GM23338 (cell line): ENCODE data around the gene PAIP1. TPM values are rescaled to one million over a fixed set of nuclear protein-coding genes. Genes with fewer than 3 reads are reported as not detected.
"Not testable (repeated sequence)": the region's sequence is repeated elsewhere in the genome, so short reads cannot be mapped to it uniquely, and the experiment has no call there.

ENCODE experiments used
- ATAC-seq: fragments of 200-7000 bp; cut with Tn5 transposase; 3 replicates; pipeline ENCODE4 v1.9.1; 2020
- DNase-seq: peaks from one replicate; pipeline ENCODE4 v3.0.0-alpha.2; 2015; ENCODE audit warnings: low spot score
- H2AFZ ChIP-seq: fragments of 200-600 bp; sonication (generic); 2 replicates; pipeline ENCODE4 v1.8.0; 2016; ENCODE audit warnings: antibody characterized with exemption, mild to moderate bottlenecking, moderate library complexity
- H3F3A ChIP-seq: fragments of 200-600 bp; sonication (generic); replicated peaks from 2 replicates; pipeline ENCODE4 v1.8.0; 2017; ENCODE audit warnings: antibody characterized with exemption, mixed run types, low read depth
- H3K27ac ChIP-seq: fragments of 200-600 bp; sonication (generic); 2 replicates; pipeline ENCODE4 v1.6.1; 2016; ENCODE audit warnings: low read depth
- H3K27me3 ChIP-seq: fragments of 200-600 bp; sonication (generic); 2 replicates; pipeline ENCODE4 v1.8.0; 2016; ENCODE audit warnings: mild to moderate bottlenecking, mixed run types, moderate library complexity; ENCODE audit not compliant: insufficient read depth
- H3K36me3 ChIP-seq: fragments of 200-600 bp; sonication (generic); 2 replicates; pipeline ENCODE4 v1.8.0; 2016; ENCODE audit warnings: mild to moderate bottlenecking; ENCODE audit not compliant: insufficient read depth
- H3K4me1 ChIP-seq: fragments of 200-600 bp; sonication (generic); 2 replicates; pipeline ENCODE4 v1.8.0; 2016; ENCODE audit warnings: mild to moderate bottlenecking, moderate library complexity; ENCODE audit not compliant: insufficient read depth
- H3K4me2 ChIP-seq: fragments of 200-600 bp; sonication (generic); 2 replicates; pipeline ENCODE4 v1.7.1; 2017; ENCODE audit warnings: mixed run types
- H3K4me3 ChIP-seq: fragments of 200-600 bp; sonication (generic); 2 replicates; pipeline ENCODE4 v1.6.1; 2016; ENCODE audit warnings: mixed run types
- H3K79me2 ChIP-seq: fragments of 200-600 bp; sonication (generic); replicated peaks from 2 replicates; pipeline ENCODE4 v1.8.0; 2017; ENCODE audit warnings: mild to moderate bottlenecking; ENCODE audit not compliant: insufficient read depth
- H3K9me2 ChIP-seq: fragments of 200-600 bp; sonication (generic); 2 replicates; pipeline ENCODE4 v1.8.0; 2017; ENCODE audit not compliant: insufficient read depth
- H4K20me1 ChIP-seq: fragments of 200-600 bp; sonication (generic); replicated peaks from 2 replicates; pipeline ENCODE4 v1.8.0; 2017; ENCODE audit warnings: mild to moderate bottlenecking; ENCODE audit not compliant: insufficient read depth
- H3K27ac Mint-ChIP-seq: 2 replicates; pipeline ENCODE4 v1.8.0; 2020; ENCODE audit warnings: inconsistent platforms, mild to moderate bottlenecking, moderate library complexity, mixed read lengths
- H3K27me3 Mint-ChIP-seq: 3 replicates; pipeline ENCODE4 v1.8.0; 2022; ENCODE audit warnings: low read depth, mild to moderate bottlenecking, moderate library complexity, mixed read lengths, inconsistent platforms; ENCODE audit not compliant: insufficient read depth, poor library complexity
- H3K36me3 Mint-ChIP-seq: 3 replicates; pipeline ENCODE4 v1.8.0; 2021; ENCODE audit warnings: low read depth, mild to moderate bottlenecking, inconsistent platforms, moderate library complexity, mixed read lengths
- H3K4me1 Mint-ChIP-seq: 3 replicates; pipeline ENCODE4 v1.8.0; 2020; ENCODE audit warnings: mild to moderate bottlenecking, inconsistent platforms, mixed read lengths
- H3K4me3 Mint-ChIP-seq: 3 replicates; pipeline ENCODE4 v1.8.0; 2021; ENCODE audit warnings: moderate library complexity, mild to moderate bottlenecking, inconsistent platforms, mixed read lengths
- H3K9me3 Mint-ChIP-seq: 3 replicates; pipeline ENCODE4 v1.8.0; 2020; ENCODE audit warnings: moderate library complexity, mild to moderate bottlenecking, inconsistent platforms, mixed read lengths
- CREB1 ChIP-seq: fragments of 250-450 bp; sonication (Bioruptor Pico); IDR thresholded peaks from 2 replicates; pipeline ENCODE4 v1.5.0; 2020; ENCODE audit warnings: low read depth, mild to moderate bottlenecking, moderate library complexity
- EZH2 ChIP-seq: fragments of 200-600 bp; sonication (generic); IDR thresholded peaks from one replicate; pipeline ENCODE4 v1.8.0; 2017; ENCODE audit warnings: antibody characterized with exemption, mild to moderate bottlenecking, low read depth; ENCODE audit not compliant: unreplicated experiment
- EZH2phosphoT487 ChIP-seq: fragments of 200-600 bp; sonication (generic); IDR thresholded peaks from one replicate; pipeline ENCODE4 v1.8.1; 2018; ENCODE audit warnings: antibody characterized with exemption; ENCODE audit not compliant: unreplicated experiment
- JUNB ChIP-seq: IDR thresholded peaks from one replicate; pipeline ENCODE4 v1.6.1; 2016; ENCODE audit warnings: antibody characterized with exemption; ENCODE audit not compliant: unreplicated experiment
- NANOG ChIP-seq: IDR thresholded peaks from 2 replicates; pipeline ENCODE4 v1.6.1; 2016; ENCODE audit warnings: antibody characterized with exemption, borderline replicate concordance
- POLR2AphosphoS5 ChIP-seq: IDR thresholded peaks from 2 replicates; pipeline ENCODE4 v1.6.1; 2016; ENCODE audit warnings: antibody characterized with exemption, low read depth
- STAT1 ChIP-seq: IDR thresholded peaks from one replicate; pipeline ENCODE4 v1.6.1; 2016; ENCODE audit warnings: antibody characterized with exemption; ENCODE audit not compliant: unreplicated experiment
- ZNF114 ChIP-seq: fragments of 250-450 bp; sonication (Bioruptor Pico); IDR thresholded peaks from 2 replicates; pipeline ENCODE4 v1.5.0; 2020; ENCODE audit warnings: mild to moderate bottlenecking, moderate library complexity
- ZNF331 ChIP-seq: fragments of 250-450 bp; sonication (Bioruptor Pico); IDR thresholded peaks from 2 replicates; pipeline ENCODE4 v1.5.0; 2020; ENCODE audit warnings: low read depth, mild to moderate bottlenecking, moderate library complexity
- polyA plus RNA-seq: library from polyadenylated mRNA; unstranded; fragments of >200 nt; fragmentation: Nextera tagmentation; extraction: Ambion mirVana; gene quantifications from 2 replicates; pipeline ENCODE4 v1.2.1, GENCODE V29; 2016
- total RNA-seq: library from RNA; depleted of rRNA; stranded (reverse); fragments of >200 nt; shearing (Covaris generic); gene quantifications from 2 replicates; pipeline ENCODE4 v1.2.3, GENCODE V29; 2014
- TF ChIP-seq, protein P1 (sequence below): IDR thresholded peaks from 2 replicates; pipeline ENCODE4 v1.6.1; 2016; ENCODE audit warnings: antibody characterized with exemption
- TF ChIP-seq, protein P2 (sequence below): IDR thresholded peaks from one replicate; pipeline ENCODE4 v1.6.1; 2018; ENCODE audit warnings: antibody characterized with exemption; ENCODE audit not compliant: unreplicated experiment
- TF ChIP-seq, protein P3 (sequence below), 2 experiments: fragments of 200-600 bp in 1 of 2; sonication (generic) in 1 of 2; conservative IDR thresholded peaks; 2 replicates each; pipeline versions ENCODE4 v1.5.1 to v1.6.1; 2016 to 2017; ENCODE audit warnings: antibody characterized with exemption in 2 of 2, low read depth in 2 of 2, mild to moderate bottlenecking in 2 of 2, moderate library complexity in 1 of 2

Gene PAIP1
- total and polyA plus RNA-seq, 2 experiments from 2014 or later: 108 to 140 TPM

DNA sequence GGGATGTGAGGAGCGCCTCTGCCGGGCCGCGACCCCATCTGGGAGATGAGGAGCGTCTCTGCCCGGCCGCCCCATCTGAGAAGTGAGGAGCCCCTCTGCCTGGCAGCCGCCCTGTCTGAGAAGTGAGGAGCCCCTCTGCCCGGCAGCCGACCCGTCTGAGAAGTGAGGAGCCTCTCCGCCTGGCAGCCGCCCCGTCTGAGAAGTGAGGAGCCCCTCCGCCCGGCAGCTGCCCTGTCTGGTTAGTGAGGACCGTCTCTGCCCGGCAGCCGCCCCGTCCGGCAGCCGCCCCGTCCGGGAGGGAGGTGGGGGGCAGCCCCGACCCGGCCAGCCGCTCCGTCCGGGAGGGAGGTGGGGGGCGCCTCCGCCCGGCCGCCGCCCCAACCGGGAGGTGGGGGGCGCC is 45.8 kb downstream of the PAIP1 start:
- not testable (repeated sequence) for H3F3A ChIP-seq, DNase-seq, H3K4me3 Mint-ChIP-seq, H4K20me1 ChIP-seq, H3K4me3 ChIP-seq, H3K27me3 ChIP-seq, H2AFZ ChIP-seq, H3K27ac ChIP-seq, H3K27ac Mint-ChIP-seq, H3K9me2 ChIP-seq, H3K36me3 ChIP-seq, H3K27me3 Mint-ChIP-seq, ATAC-seq, H3K4me2 ChIP-seq
- H3K4me1 ChIP-seq: peaks cover 17% of the 10 kb centered on the region
- H3K36me3 Mint-ChIP-seq: peaks cover 44% of the 10 kb centered on the region
- peaks cover 23% of the 10 kb centered on the region for H3K9me3 Mint-ChIP-seq
- peaks cover 14% of the 10 kb centered on the region for H3K4me1 Mint-ChIP-seq
- H3K79me2 ChIP-seq: peaks cover 28% of the 10 kb centered on the region

DNA sequence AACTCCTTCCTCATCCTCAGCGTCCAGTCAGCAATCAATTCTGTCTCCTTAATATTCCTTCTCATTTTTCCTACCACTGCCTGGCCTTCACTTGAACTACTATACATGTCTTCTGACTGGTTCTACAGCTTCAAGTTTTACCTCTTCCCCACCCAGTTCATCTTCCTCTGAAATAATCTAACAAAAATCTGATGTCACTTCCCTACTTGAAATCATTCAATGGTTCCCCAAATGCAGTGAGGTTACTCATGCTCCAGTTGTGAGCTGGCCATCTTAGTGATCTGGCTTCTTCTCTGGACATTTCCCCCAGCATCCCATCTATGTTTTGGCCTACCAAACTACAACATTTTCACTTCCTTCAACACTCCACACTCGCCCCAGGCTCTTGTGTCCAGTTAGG is 58.3 kb downstream of the PAIP1 start:
- ATAC-seq: no peak
- no peak overlapping the region for H3K27ac ChIP-seq
- H3K27me3 ChIP-seq: no peaks in the 10 kb centered on the region
- no peaks in the 10 kb centered on the region for H3K79me2 ChIP-seq
- H2AFZ ChIP-seq: no peak overlapping the region
- H3K4me2 ChIP-seq: no peak overlapping the region
- H3K36me3 ChIP-seq: peaks cover 4% of the 10 kb centered on the region; the same call in 1 of the 2 replicates
- no peak overlapping the region for H3K4me3 Mint-ChIP-seq
- no peaks in the 10 kb centered on the region for H4K20me1 ChIP-seq
- H3K9me2 ChIP-seq: no peaks in the 10 kb centered on the region
- DNase-seq: no peak
- H3K9me3 Mint-ChIP-seq: no peaks in the 10 kb centered on the region
- H3K4me1 Mint-ChIP-seq: no peaks in the 10 kb centered on the region
- H3K27ac Mint-ChIP-seq: no peak overlapping the region
- no peaks in the 10 kb centered on the region for H3K4me1 ChIP-seq
- peaks cover 9% of the 10 kb centered on the region; the same call in 1 of the 3 replicates for H3K36me3 Mint-ChIP-seq
- no peaks in the 10 kb centered on the region for H3F3A ChIP-seq
- no peak overlapping the region for H3K4me3 ChIP-seq
- no peaks in the 10 kb centered on the region for H3K27me3 Mint-ChIP-seq
- TF ChIP-seq, protein P1, sequence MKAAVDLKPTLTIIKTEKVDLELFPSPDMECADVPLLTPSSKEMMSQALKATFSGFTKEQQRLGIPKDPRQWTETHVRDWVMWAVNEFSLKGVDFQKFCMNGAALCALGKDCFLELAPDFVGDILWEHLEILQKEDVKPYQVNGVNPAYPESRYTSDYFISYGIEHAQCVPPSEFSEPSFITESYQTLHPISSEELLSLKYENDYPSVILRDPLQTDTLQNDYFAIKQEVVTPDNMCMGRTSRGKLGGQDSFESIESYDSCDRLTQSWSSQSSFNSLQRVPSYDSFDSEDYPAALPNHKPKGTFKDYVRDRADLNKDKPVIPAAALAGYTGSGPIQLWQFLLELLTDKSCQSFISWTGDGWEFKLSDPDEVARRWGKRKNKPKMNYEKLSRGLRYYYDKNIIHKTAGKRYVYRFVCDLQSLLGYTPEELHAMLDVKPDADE: no peak
- TF ChIP-seq POLR2AphosphoS5: no peak
- no peak for TF ChIP-seq EZH2
- TF ChIP-seq ZNF331: no peak
- no peak for TF ChIP-seq EZH2phosphoT487
- TF ChIP-seq, protein P2, sequence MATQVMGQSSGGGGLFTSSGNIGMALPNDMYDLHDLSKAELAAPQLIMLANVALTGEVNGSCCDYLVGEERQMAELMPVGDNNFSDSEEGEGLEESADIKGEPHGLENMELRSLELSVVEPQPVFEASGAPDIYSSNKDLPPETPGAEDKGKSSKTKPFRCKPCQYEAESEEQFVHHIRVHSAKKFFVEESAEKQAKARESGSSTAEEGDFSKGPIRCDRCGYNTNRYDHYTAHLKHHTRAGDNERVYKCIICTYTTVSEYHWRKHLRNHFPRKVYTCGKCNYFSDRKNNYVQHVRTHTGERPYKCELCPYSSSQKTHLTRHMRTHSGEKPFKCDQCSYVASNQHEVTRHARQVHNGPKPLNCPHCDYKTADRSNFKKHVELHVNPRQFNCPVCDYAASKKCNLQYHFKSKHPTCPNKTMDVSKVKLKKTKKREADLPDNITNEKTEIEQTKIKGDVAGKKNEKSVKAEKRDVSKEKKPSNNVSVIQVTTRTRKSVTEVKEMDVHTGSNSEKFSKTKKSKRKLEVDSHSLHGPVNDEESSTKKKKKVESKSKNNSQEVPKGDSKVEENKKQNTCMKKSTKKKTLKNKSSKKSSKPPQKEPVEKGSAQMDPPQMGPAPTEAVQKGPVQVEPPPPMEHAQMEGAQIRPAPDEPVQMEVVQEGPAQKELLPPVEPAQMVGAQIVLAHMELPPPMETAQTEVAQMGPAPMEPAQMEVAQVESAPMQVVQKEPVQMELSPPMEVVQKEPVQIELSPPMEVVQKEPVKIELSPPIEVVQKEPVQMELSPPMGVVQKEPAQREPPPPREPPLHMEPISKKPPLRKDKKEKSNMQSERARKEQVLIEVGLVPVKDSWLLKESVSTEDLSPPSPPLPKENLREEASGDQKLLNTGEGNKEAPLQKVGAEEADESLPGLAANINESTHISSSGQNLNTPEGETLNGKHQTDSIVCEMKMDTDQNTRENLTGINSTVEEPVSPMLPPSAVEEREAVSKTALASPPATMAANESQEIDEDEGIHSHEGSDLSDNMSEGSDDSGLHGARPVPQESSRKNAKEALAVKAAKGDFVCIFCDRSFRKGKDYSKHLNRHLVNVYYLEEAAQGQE: no peak
- no peak for TF ChIP-seq ZNF114 (CRISPR knock-in tag)
- TF ChIP-seq, protein P3, sequence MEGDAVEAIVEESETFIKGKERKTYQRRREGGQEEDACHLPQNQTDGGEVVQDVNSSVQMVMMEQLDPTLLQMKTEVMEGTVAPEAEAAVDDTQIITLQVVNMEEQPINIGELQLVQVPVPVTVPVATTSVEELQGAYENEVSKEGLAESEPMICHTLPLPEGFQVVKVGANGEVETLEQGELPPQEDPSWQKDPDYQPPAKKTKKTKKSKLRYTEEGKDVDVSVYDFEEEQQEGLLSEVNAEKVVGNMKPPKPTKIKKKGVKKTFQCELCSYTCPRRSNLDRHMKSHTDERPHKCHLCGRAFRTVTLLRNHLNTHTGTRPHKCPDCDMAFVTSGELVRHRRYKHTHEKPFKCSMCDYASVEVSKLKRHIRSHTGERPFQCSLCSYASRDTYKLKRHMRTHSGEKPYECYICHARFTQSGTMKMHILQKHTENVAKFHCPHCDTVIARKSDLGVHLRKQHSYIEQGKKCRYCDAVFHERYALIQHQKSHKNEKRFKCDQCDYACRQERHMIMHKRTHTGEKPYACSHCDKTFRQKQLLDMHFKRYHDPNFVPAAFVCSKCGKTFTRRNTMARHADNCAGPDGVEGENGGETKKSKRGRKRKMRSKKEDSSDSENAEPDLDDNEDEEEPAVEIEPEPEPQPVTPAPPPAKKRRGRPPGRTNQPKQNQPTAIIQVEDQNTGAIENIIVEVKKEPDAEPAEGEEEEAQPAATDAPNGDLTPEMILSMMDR (conservative IDR thresholded peaks at IDR 0.05; ENCODE audit: low read depth in 2 of 2): no peak
- no peak for TF ChIP-seq CREB1 (CRISPR knock-in tag)
- TF ChIP-seq STAT1: no peak
- no peak for TF ChIP-seq NANOG
- TF ChIP-seq JUNB: no peak
